GM19438 (cell line): Measurements from ENCODE around the gene SLC4A4.
A peak's percentile ranks its signal among the peaks of the same experiment; 100 is the strongest.

Experiments used
- ATAC-seq: cut with Tn5 transposase; IDR thresholded peaks from one replicate; pipeline ENCODE4 v1.9.1; 2021; ENCODE audit warnings: low read depth; ENCODE audit not compliant: unreplicated experiment

The SLC4A4 gene

GRCh38 chr4:71584585-71584984, 245.8 kb downstream of the SLC4A4 start:
- no peak for ATAC-seq

GRCh38 chr4:71586087-71586763, 247.4 kb downstream of the SLC4A4 start:
- no peak for ATAC-seq

GRCh38 chr4:71587995-71588394, 249.2 kb downstream of the SLC4A4 start:
- no peak for ATAC-seq

GRCh38 chr4:71592793-71593192, 254.0 kb downstream of the SLC4A4 start:
- no peak for ATAC-seq

- no peak for ATAC-seq
Measured at GRCh38 chr4:71593311-71593710, 254.5 kb downstream of the SLC4A4 start.

- ATAC-seq: no peak
Measured at GRCh38 chr4:71595576-71596108, 256.8 kb downstream of the SLC4A4 start.

GRCh38 chr4:71599578-71599977, 260.8 kb downstream of the SLC4A4 start:
- no peak for ATAC-seq

- no peak for ATAC-seq
Measured at GRCh38 chr4:71602289-71602900, 263.6 kb downstream of the SLC4A4 start.

GRCh38 chr4:71604785-71605184, 266.0 kb downstream of the SLC4A4 start:
- ATAC-seq: peak; percentile 100

- no peak for ATAC-seq
Measured at GRCh38 chr4:71607109-71607508, 268.3 kb downstream of the SLC4A4 start.

- ATAC-seq: no peak
Measured at GRCh38 chr4:71607780-71608677, 269.2 kb downstream of the SLC4A4 start.

GRCh38 chr4:71608678-71609071, 269.9 kb downstream of the SLC4A4 start:
- ATAC-seq: no peak

GRCh38 chr4:71609167-71609566, 270.3 kb downstream of the SLC4A4 start:
- no peak for ATAC-seq

GRCh38 chr4:71609651-71610050, 270.8 kb downstream of the SLC4A4 start:
- no peak for ATAC-seq

- no peak for ATAC-seq
Measured at GRCh38 chr4:71614621-71615020, 275.8 kb downstream of the SLC4A4 start.

- ATAC-seq: no peak
Measured at GRCh38 chr4:71616168-71616811, 277.5 kb downstream of the SLC4A4 start.
